ENCODE data around the gene HTT.

HTT gene

DNA sequence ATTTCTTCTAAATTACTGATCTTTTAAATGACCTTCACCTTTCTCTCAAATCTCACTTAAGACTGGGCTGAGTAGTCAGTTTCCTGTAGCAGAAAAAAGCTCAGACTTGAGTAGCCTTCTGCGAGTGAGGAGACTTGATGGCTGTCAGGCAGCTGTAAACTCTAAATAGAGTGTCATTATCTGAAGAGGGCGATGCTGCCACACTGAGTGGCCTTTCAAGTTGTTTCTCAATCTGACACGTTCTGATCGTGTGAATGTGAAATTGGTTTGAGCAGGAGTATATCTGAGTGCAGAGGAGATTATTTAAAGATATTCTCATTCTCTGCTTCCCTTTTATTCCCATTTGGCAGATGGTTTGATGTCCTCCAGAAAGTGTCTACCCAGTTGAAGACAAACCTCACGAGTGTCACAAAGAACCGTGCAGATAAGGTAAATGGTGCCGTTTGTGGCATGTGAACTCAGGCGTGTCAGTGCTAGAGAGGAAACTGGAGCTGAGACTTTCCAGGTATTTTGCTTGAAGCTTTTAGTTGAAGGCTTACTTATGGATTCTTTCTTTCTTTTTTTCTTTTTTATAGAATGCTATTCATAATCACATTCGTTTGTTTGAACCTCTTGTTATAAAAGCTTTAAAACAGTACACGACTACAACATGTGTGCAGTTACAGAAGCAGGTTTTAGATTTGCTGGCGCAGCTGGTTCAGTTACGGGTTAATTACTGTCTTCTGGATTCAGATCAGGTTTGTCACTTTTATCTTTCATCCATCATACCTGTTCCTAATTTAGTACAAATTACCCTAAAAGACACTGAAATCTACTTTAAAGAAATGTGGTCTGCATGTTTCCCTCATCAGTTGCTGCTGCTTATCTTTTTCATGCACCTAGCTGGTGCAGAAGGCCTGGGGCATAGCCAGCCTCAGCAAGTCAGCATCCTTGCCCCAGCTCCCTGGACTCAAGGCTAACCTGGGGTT lies 100.2 kb downstream of the HTT start:
- DNase-seq (ENCODE audit: low read depth, low spot score): no peak

DNA sequence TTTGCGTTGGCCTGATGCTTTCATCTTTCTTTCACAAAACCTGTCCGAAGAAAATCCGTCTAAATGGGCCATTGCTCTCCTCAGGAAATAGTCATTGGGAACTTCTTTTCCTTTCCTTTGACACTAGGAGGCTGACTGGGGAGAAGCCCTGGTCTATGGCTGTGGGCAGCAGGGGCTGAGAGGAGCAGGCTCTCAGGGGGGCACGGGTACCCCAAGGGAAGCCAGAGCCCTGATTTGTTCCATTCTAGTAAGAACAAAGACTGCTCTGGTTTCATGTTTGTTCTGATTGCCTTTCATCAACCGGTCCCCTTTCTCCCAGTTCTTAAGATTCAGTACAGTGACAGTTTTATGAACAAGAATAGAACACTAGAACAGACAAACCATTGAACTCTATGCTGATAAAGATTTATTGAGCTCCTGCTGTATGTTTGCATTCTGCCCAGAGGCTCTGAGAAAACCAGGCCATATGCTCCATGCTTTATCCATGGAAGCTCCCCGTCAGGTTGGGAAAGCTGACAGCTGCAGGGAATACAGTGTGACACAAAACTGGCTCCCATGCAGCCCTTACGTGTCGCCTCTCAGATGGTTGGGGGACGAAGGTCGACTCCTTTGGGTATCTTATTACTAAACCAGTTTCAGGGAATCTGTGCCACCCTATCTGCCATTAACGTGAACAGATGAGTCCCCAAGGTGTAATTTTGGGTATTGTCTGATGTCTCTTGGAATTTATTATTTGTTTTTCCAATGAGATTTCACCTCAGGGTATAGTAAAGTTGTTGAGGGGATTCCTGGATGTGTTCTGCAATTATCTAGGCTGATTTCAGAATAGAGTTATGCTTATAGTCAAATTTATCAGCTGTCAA lies 102.1 kb downstream of the HTT start:
- no peak for DNase-seq (ENCODE audit: low read depth, low spot score)

GRCh38 chr4:3177426-3177825 lies 102.9 kb downstream of the HTT start:
- no peak for DNase-seq (ENCODE audit: low read depth, low spot score)

DNA sequence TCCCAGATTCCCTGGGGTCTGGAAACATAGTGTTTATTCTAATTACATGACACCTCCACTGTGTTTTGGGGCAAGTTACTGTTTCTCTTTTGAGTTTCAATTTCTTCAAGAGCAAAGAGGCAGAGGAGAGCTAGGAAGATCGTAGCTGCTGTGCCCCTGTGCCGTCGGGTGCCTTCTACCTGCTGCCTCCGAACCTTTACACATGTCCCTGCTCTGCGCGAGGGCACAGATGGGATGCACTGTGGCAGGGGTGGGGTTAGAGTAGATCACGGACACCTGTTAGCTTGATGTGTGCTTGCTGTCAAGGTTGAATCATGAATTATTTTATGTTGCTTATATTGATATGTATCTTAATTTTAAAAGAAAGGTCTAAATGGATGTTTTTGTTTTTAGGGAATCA lies 103.4 kb downstream of the HTT start:
- DNase-seq (ENCODE audit: low read depth, low spot score): no peak

- DNase-seq (ENCODE audit: low read depth, low spot score): no peak
Measured at GRCh38 chr4:3178351-3178750, 103.9 kb downstream of the HTT start.

GRCh38 chr4:3179126-3179706 lies 104.7 kb downstream of the HTT start:
- no peak for DNase-seq (ENCODE audit: low read depth, low spot score)

- DNase-seq (ENCODE audit: low read depth, low spot score): no peak
Measured at GRCh38 chr4:3183008-3183407, 108.5 kb downstream of the HTT start.

DNA sequence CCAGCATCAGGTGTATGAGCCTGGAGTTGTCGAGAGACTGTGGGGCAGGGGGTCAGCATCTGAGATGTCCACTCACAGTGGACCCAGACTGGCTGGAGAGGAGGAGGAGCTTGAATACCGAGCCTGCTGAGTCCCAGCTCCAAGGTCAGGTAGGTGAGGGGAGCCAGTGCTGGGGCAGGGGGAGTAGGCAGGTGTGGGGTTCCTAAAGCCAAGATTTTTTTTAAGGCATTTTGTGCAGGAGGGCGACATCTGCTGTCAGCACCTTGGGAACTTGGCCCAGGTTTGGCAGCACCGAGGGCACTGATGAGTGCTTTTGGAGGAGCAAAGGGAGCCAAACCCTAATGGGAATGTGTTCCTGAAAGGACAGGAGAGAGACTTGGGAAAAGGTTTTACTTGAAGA lies 110.2 kb downstream of the HTT start:
- DNase-seq (ENCODE audit: low read depth, low spot score): no peak

DNA sequence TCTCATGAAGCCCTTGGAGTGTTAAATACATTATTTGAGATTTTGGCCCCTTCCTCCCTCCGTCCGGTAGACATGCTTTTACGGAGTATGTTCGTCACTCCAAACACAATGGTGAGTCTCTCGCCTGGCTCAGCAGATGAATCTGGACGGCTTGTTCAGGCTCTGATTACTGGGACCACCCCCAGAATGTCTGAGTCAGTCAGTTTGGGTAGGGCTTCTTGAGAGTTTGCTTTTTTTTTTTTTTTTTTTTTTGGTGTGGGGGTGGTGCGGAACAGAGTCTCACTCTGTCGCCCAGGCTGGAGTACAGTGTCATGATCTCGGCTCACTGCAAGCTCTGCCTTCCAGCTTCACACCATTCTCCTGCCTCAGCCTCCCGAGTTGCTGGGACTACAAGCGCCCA lies 112.1 kb downstream of the HTT start:
- no peak for DNase-seq (ENCODE audit: low read depth, low spot score)

GRCh38 chr4:3188118-3188517 lies 113.6 kb downstream of the HTT start:
- DNase-seq (ENCODE audit: low read depth, low spot score): no peak

DNA sequence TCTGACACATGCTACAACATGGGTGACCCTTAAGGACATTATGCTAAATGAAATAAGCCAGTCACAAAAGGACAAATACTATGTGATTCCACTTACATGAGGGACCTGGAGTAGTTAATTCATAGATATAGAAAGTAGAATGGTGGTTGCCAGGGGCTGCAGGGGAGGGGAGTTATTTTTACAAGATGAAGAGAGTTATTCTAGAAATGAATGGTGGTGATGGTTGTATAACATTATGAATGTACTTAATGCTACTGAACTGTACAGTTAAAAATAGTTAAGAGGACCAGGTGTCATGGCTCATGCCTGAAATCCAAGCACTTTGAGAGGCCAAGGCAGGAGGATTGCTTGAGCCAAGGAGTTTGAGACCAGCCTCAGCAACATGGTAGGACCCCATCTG lies 115.0 kb downstream of the HTT start:
- DNase-seq (ENCODE audit: low read depth, low spot score): no peak

GRCh38 chr4:3190549-3190948 lies 116.1 kb downstream of the HTT start:
- no peak for DNase-seq (ENCODE audit: low read depth, low spot score)

DNA sequence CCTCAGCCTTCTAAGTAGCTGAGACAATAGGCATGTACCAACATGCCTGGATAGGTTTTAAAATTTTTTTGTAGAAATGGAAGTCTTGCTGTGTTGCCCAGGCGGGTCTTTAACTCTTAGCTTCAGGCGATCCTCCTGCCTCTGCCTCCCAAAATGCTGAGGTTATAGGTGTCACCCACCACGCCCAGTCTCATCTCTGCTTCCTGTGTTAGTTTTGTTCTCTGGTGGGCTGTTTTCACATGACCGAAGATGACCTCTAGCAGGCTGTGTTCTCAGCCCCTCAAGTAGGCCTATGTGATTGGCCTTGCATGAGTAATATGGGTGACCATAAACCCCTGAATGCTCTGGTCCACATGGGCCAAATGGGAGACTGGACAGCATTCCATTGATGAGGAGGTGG lies 117.7 kb downstream of the HTT start:
- DNase-seq (ENCODE audit: low read depth, low spot score): no peak

GRCh38 chr4:3192827-3193226 lies 118.3 kb downstream of the HTT start:
- DNase-seq (ENCODE audit: low read depth, low spot score): no peak

- no peak for DNase-seq (ENCODE audit: low read depth, low spot score)
Measured at GRCh38 chr4:3193531-3194203, 119.2 kb downstream of the HTT start.

DNA sequence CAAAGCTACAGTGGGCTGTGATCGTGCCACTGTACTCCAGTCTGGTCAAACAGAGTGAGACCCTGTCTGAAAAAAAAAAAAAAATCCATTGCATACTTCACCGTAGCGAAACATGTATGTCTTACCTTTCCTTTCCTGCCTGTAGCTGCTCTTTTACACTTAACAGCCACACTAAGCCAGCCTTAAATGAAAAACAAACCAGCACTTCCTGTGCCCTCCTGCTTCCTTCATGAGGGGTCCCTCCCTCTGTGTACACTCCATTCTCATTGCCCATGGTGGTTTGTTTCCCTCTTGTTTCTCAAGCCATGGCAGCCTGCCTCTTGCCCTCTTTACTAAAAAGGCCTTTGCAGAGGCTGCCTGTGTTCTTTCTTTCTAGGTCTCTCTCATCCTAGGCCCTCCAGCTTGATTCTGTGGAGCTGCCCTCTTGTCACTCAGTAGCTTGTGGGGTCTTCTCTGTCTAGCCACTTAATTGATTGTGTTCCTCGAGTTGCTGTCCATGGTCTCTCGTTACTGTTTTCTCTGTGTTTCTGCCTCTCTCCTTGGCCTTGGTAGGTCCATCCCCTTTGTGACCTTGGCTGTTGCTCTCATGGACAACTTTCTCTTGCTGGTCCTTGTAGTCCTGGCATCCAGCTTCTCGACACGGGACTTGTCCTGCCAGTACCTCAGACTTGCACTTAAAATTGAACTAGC lies 122.3 kb downstream of the HTT start:
- no peak for DNase-seq (ENCODE audit: low read depth, low spot score)

GRCh38 chr4:3197366-3198105 lies 123.1 kb downstream of the HTT start:
- no peak for DNase-seq (ENCODE audit: low read depth, low spot score)

- no peak for DNase-seq (ENCODE audit: low read depth, low spot score)
Measured at GRCh38 chr4:3198906-3199305, 124.4 kb downstream of the HTT start.

DNA sequence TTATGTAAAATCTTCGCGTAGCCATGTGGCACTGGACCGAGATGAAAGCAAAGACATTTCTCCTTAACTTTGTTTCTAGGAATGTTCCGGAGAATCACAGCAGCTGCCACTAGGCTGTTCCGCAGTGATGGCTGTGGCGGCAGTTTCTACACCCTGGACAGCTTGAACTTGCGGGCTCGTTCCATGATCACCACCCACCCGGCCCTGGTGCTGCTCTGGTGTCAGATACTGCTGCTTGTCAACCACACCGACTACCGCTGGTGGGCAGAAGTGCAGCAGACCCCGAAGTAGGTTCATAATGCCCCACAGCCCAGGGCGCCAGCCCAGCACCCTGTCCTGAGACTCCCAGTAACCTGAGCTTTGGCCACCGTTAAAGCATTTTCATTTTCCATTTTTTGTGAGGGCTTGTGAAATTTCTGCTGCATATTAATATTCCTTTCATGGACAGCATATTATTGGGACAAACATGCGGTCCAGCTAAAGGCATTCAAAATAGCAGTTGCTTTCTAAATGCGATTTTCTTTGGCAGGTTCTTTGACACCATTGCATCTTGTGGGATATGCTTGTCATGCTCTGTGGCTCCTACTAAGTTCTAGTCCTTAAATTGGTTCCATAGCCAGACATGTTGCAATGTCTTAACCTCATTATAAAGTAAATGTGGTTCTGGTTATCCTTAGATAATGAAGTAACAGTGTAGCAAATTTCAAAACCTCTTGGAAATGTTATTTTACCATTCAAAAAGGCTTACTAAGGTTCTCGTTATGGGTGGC lies 125.4 kb downstream of the HTT start:
- DNase-seq (ENCODE audit: low read depth, low spot score): no peak

Measured in brain pericyte (primary cell).